ENCODE data around the gene ITPR2. TPM values are rescaled to one million over a fixed set of nuclear protein-coding genes. Genes with fewer than 3 reads are reported as not detected.
"Not testable (repeated sequence)": the region's sequence is repeated elsewhere in the genome, so short reads cannot be mapped to it uniquely, and the experiment has no call there.

ITPR2 gene
- total RNA-seq, 2 experiments from 2014 or later: 31.7 to 36.3 TPM

GRCh38 chr12:26845057-26845666, 12.2 kb upstream of the ITPR2 start:
- ChIA-PET CTCF (interaction anchor here (1.1 to 2.0 kb wide), 5 partner anchors 9 to 40 kb away, joined by 3 to 12 read pairs (median 9); partner anchors contain the start of gene ITPR2), POLR2A (interaction anchor here (2.0 kb wide), 1 partner anchor 12 kb away, joined by 11 read pairs; the partner anchor contains the start of gene ITPR2)
- no peak overlapping the region for H3K27ac Mint-ChIP-seq
- H3K9me3 Mint-ChIP-seq: no peaks in the 10 kb centered on the region
- no peaks in the 10 kb centered on the region for H3K36me3 Mint-ChIP-seq (ENCODE audit: low read depth)
- peaks cover 7% of the 10 kb centered on the region for H3K4me1 Mint-ChIP-seq
- H3K27me3 Mint-ChIP-seq: peaks cover 18% of the 10 kb centered on the region
- no peak overlapping the region for H3K4me3 Mint-ChIP-seq
- no peak for DNase-seq

GRCh38 chr12:26843311-26843710, 10.3 kb upstream of the ITPR2 start:
- peaks cover 13% of the 10 kb centered on the region for H3K27me3 Mint-ChIP-seq
- no peaks in the 10 kb centered on the region for H3K9me3 Mint-ChIP-seq
- no peak overlapping the region for H3K27ac Mint-ChIP-seq
- H3K36me3 Mint-ChIP-seq (ENCODE audit: low read depth): no peaks in the 10 kb centered on the region
- H3K4me3 Mint-ChIP-seq: no peak overlapping the region
- CTCF ChIA-PET: interaction anchor here (0.7 kb wide), 1 partner anchor 11 kb away, joined by 3 read pairs; no protein-coding TSS in a partner anchor
- peaks cover 7% of the 10 kb centered on the region for H3K4me1 Mint-ChIP-seq
- no peak for DNase-seq
- POLR2A ChIA-PET: interaction anchor here (0.7 to 2.5 kb wide), 2 partner anchors 11 to 13 kb away, joined by 3 to 10 read pairs; partner anchors contain the start of gene ITPR2

- Mint-ChIP-seq H3K9me3 (no peaks in the 10 kb centered on the region), H3K36me3 (ENCODE audit: low read depth) (no peaks in the 10 kb centered on the region), H3K27me3 (peaks cover 1% of the 10 kb centered on the region), H3K27ac (no peak overlapping the region), H3K4me3 (no peak overlapping the region), H3K4me1 (peaks cover 2% of the 10 kb centered on the region)
- CTCF ChIA-PET: interaction anchor here (1.5 to 2.1 kb wide), 2 partner anchors 8 to 45 kb away, joined by 5 to 6 read pairs; partner anchors contain the start of gene ITPR2
- POLR2A ChIA-PET: interaction anchor here (1.0 kb wide), 1 partner anchor 9 kb away, joined by 3 read pairs; no protein-coding TSS in a partner anchor
- DNase-seq: no peak
These were observed 8.1 kb upstream of the ITPR2 start for GRCh38 chr12:26841085-26841484.

- Mint-ChIP-seq H3K4me3 (no peak overlapping the region), H3K36me3 (ENCODE audit: low read depth) (no peaks in the 10 kb centered on the region), H3K27me3 (no peaks in the 10 kb centered on the region), H3K9me3 (no peaks in the 10 kb centered on the region), H3K4me1 (no peaks in the 10 kb centered on the region), H3K27ac (no peak overlapping the region)
- DNase-seq: no peak
- ChIA-PET POLR2A (no interaction called here), CTCF (interaction anchor here (0.6 kb wide), 1 partner anchor 51 kb away, joined by 3 read pairs; no protein-coding TSS in a partner anchor)
These were observed 6.5 kb upstream of the ITPR2 start for GRCh38 chr12:26839512-26839911.

- POLR2A ChIA-PET: no interaction called here
- H3K27ac Mint-ChIP-seq: no peak overlapping the region
- no peak overlapping the region for H3K4me3 Mint-ChIP-seq
- peaks cover 3% of the 10 kb centered on the region for H3K4me1 Mint-ChIP-seq
- no peaks in the 10 kb centered on the region for H3K9me3 Mint-ChIP-seq
- CTCF ChIA-PET: no interaction called here
- no peaks in the 10 kb centered on the region for H3K27me3 Mint-ChIP-seq
- H3K36me3 Mint-ChIP-seq (ENCODE audit: low read depth): no peaks in the 10 kb centered on the region
- no peak for DNase-seq
These were observed 6.0 kb upstream of the ITPR2 start for GRCh38 chr12:26838888-26839416.

- Mint-ChIP-seq H3K9me3 (no peaks in the 10 kb centered on the region), H3K36me3 (ENCODE audit: low read depth) (no peaks in the 10 kb centered on the region), H3K27me3 (no peaks in the 10 kb centered on the region), H3K4me3 (no peak overlapping the region), H3K27ac (no peak overlapping the region), H3K4me1 (peaks cover 16% of the 10 kb centered on the region)
- DNase-seq: no peak
- ChIA-PET POLR2A (no interaction called here), CTCF (no interaction called here)
These were observed 3.2 kb upstream of the ITPR2 start for GRCh38 chr12:26836201-26836600.

GRCh38 chr12:26834503-26835060, 1.6 kb upstream of the ITPR2 start:
- CTCF ChIA-PET: interaction anchor here (2.2 to 3.3 kb wide), 4 partner anchors 7 to 181 kb away, joined by 6 to 20 read pairs (median 13); partner anchors contain the start of gene TM7SF3
- DNase-seq; H3K4me3 Mint-ChIP-seq; H3K36me3 Mint-ChIP-seq (ENCODE audit: low read depth); H3K27ac Mint-ChIP-seq; H3K9me3 Mint-ChIP-seq; H3K27me3 Mint-ChIP-seq: not testable (repeated sequence)
- peaks cover 30% of the 10 kb centered on the region for H3K4me1 Mint-ChIP-seq
- POLR2A ChIA-PET: interaction anchor here (1.7 to 3.8 kb wide), 3 partner anchors 9 to 107 kb away, joined by 4 to 19 read pairs (median 12); no protein-coding TSS in a partner anchor

- H3K9me3 Mint-ChIP-seq: no peaks in the 10 kb centered on the region
- no peaks in the 10 kb centered on the region for H3K27me3 Mint-ChIP-seq
- H3K27ac Mint-ChIP-seq: peak overlapping the region; percentile 73
- CTCF ChIA-PET: interaction anchor here (1.0 to 3.3 kb wide), 11 partner anchors 8 to 468 kb away, joined by 3 to 21 read pairs (median 6); partner anchors contain the start of gene TM7SF3
- H3K4me1 Mint-ChIP-seq: peaks cover 32% of the 10 kb centered on the region
- H3K36me3 Mint-ChIP-seq (ENCODE audit: low read depth): peaks cover 3% of the 10 kb centered on the region
- peak overlapping the region; percentile 92 for H3K4me3 Mint-ChIP-seq
- POLR2A ChIA-PET: interaction anchor here (0.7 to 3.8 kb wide), 16 partner anchors 9 to 411 kb away, joined by 3 to 24 read pairs (median 7); partner anchors contain the start of genes FGFR1OP2, MED21, STK38L and TM7SF3
- DNase-seq: peak; percentile 44
These were observed 923 bp upstream of the ITPR2 start for GRCh38 chr12:26833743-26834490.

GRCh38 chr12:26831951-26832821, 808 bp downstream of the ITPR2 start:
- Mint-ChIP-seq H3K4me3 (peak overlapping the region; percentile 92), H3K9me3 (no peaks in the 10 kb centered on the region), H3K27me3 (no peaks in the 10 kb centered on the region), H3K36me3 (ENCODE audit: low read depth) (peaks cover 5% of the 10 kb centered on the region), H3K27ac (peak overlapping the region; percentile 94), H3K4me1 (peaks cover 41% of the 10 kb centered on the region)
- DNase-seq: peak; percentile 74
- POLR2A ChIA-PET: interaction anchor here (0.6 to 3.8 kb wide), 24 partner anchors 9 to 500 kb away, joined by 3 to 24 read pairs (median 5); partner anchors contain the start of genes BMAL2, INTS13, MED21 and STK38L
- CTCF ChIA-PET: interaction anchor here (0.5 to 3.3 kb wide), 17 partner anchors 10 to 832 kb away, joined by 3 to 21 read pairs (median 3); partner anchors contain the start of gene TM7SF3

- peak overlapping the region; percentile 53 for H3K4me3 Mint-ChIP-seq
- CTCF ChIA-PET: interaction anchor here (1.1 to 1.6 kb wide), 3 partner anchors 15 to 54 kb away, joined by 3 read pairs; no protein-coding TSS in a partner anchor
- peak overlapping the region; percentile 47 for H3K27ac Mint-ChIP-seq
- peaks cover 5% of the 10 kb centered on the region for H3K36me3 Mint-ChIP-seq (ENCODE audit: low read depth)
- H3K27me3 Mint-ChIP-seq: no peaks in the 10 kb centered on the region
- no peak for DNase-seq
- no peaks in the 10 kb centered on the region for H3K9me3 Mint-ChIP-seq
- POLR2A ChIA-PET: interaction anchor here (1.0 to 3.8 kb wide), 7 partner anchors 9 to 191 kb away, joined by 3 to 24 read pairs (median 14); partner anchors contain the start of genes INTS13, MED21 and TM7SF3
- H3K4me1 Mint-ChIP-seq: peaks cover 43% of the 10 kb centered on the region
These were observed 2.0 kb downstream of the ITPR2 start for GRCh38 chr12:26830783-26831551.

GRCh38 chr12:26830363-26830762, 2.6 kb downstream of the ITPR2 start:
- no peak overlapping the region for H3K27ac Mint-ChIP-seq
- H3K36me3 Mint-ChIP-seq (ENCODE audit: low read depth): peaks cover 10% of the 10 kb centered on the region
- ChIA-PET POLR2A (interaction anchor here (1.0 to 3.8 kb wide), 3 partner anchors 8 to 111 kb away, joined by 3 to 19 read pairs (median 14); no protein-coding TSS in a partner anchor), CTCF (interaction anchor here (1.1 to 1.6 kb wide), 3 partner anchors 16 to 55 kb away, joined by 3 read pairs; no protein-coding TSS in a partner anchor)
- DNase-seq: no peak
- H3K27me3 Mint-ChIP-seq: no peaks in the 10 kb centered on the region
- no peaks in the 10 kb centered on the region for H3K9me3 Mint-ChIP-seq
- H3K4me3 Mint-ChIP-seq: no peak overlapping the region
- H3K4me1 Mint-ChIP-seq: peaks cover 43% of the 10 kb centered on the region

All from activated CD4-positive, alpha-beta memory T cell treated with anti-CD3 and anti-CD28 coated beads, Interleukin-2, amount 10 ng/mL, durations not matched to agents 7 days and 5 days (primary cell).